Keratinocyte (primary cell): Measurements from ENCODE around the gene DMKN. TPM values are rescaled to one million over a fixed set of nuclear protein-coding genes. Genes with fewer than 3 reads are reported as not detected.

Source experiments
- DNase-seq: peaks from one replicate; pipeline ENCODE4 v3.0.0-alpha.2; 2011; ENCODE audit warnings: low read depth, missing footprints, low spot score
- FAIRE-seq: peaks from 2 replicates; lab custom pipeline; 2011; peaks lifted over from hg19 to GRCh38; lab: Jason Lieb, UNC
- H2AFZ ChIP-seq: 2 replicates; pipeline ENCODE4 v1.6.0; 2012; ENCODE audit warnings: low read length, control low read depth, inconsistent platforms; ENCODE audit not compliant: control insufficient read depth
- H3K27ac ChIP-seq: 2 replicates; pipeline ENCODE4 v1.5.1; 2011; ENCODE audit warnings: low read length; ENCODE audit not compliant: control insufficient read depth, insufficient read depth
- H3K27me3 ChIP-seq: 3 replicates; pipeline ENCODE4 v1.6.0; 2011; ENCODE audit warnings: low read length; ENCODE audit not compliant: control insufficient read depth, insufficient read depth; ENCODE audit errors: extremely low read depth
- H3K36me3 ChIP-seq, 2 experiments: 2 replicates in 1 of 2; 3 replicates in 1 of 2; pipeline ENCODE4 v1.5.1; 2011; ENCODE audit warnings: low read length in 2 of 2, mild to moderate bottlenecking in 1 of 2; ENCODE audit not compliant: control insufficient read depth in 2 of 2, insufficient read depth in 2 of 2; ENCODE audit errors: extremely low read depth in 1 of 2
- H3K4me1 ChIP-seq: 3 replicates; pipeline ENCODE4 v1.5.1; 2011; ENCODE audit warnings: low read length; ENCODE audit not compliant: control insufficient read depth, insufficient read depth; ENCODE audit errors: extremely low read depth
- H3K4me2 ChIP-seq: 3 replicates; pipeline ENCODE4 v1.6.0; 2011; ENCODE audit warnings: low read depth, low read length; ENCODE audit not compliant: control insufficient read depth, insufficient read depth; ENCODE audit errors: extremely low read depth
- H3K4me3 ChIP-seq, 3 experiments: fragments of 200-600 bp in 1 of 3; sonication (generic) in 1 of 3; 2 replicates in 2 of 3; 3 replicates in 1 of 3; pipeline ENCODE4 v1.5.1; 2011 to 2016; ENCODE audit warnings: low read length in 3 of 3, mild to moderate bottlenecking in 3 of 3, control low read depth in 2 of 3, inconsistent platforms in 1 of 3, low read depth in 1 of 3, mixed read lengths in 1 of 3, mixed run types in 1 of 3, moderate library complexity in 1 of 3; ENCODE audit not compliant: control insufficient read depth in 2 of 3, insufficient read depth in 2 of 3; ENCODE audit errors: extremely low read depth in 1 of 3
- H3K79me2 ChIP-seq: 2 replicates; pipeline ENCODE4 v1.6.0; 2012; ENCODE audit warnings: low read length; ENCODE audit not compliant: control insufficient read depth, insufficient read depth
- H3K9ac ChIP-seq: 3 replicates; pipeline ENCODE4 v1.6.0; 2011; ENCODE audit warnings: low read length; ENCODE audit not compliant: control insufficient read depth, insufficient read depth; ENCODE audit errors: extremely low read depth
- H3K9me1 ChIP-seq: 3 replicates; pipeline ENCODE4 v1.6.0; 2011; ENCODE audit warnings: low read length; ENCODE audit not compliant: control insufficient read depth, insufficient read depth; ENCODE audit errors: extremely low read depth
- H3K9me3 ChIP-seq: 2 replicates; pipeline ENCODE4 v1.5.1; 2012; ENCODE audit warnings: low read depth, low read length; ENCODE audit not compliant: control insufficient read depth
- H4K20me1 ChIP-seq: 3 replicates; pipeline ENCODE4 v1.6.0; 2011; ENCODE audit warnings: low read length; ENCODE audit not compliant: control insufficient read depth, insufficient read depth; ENCODE audit errors: extremely low read depth
- EZH2 ChIP-seq: IDR thresholded peaks from one replicate; pipeline ENCODE4 v1.6.1; 2012; ENCODE audit warnings: inconsistent platforms, mild to moderate bottlenecking, low read length, moderate library complexity
- dilution Hi-C: fragments of 300-500 bp; cut with MboI; formaldehyde crosslinking; loops from one replicate; pipeline ENCODE4 v1.7.0; 2020; ENCODE audit warnings: low sequenced_read_pairs; ENCODE audit not compliant: extremely low pct_ligation_motif_present
- polyA plus RNA-seq, 5 experiments: library from polyadenylated mRNA; depleted of rRNA in 3 of 5; stranded (reverse) in 3 of 5; stranded (forward) in 1 of 5; unstranded in 1 of 5; fragments of >200 nt; gene quantifications; 1 replicate in 1 of 5; 2 replicates in 3 of 5; 3 replicates in 1 of 5; pipeline versions ENCODE4 v1.2.1 to v1.2.3, GENCODE V29; 2011 to 2012; ENCODE audit warnings: missing spikeins in 2 of 5, low read depth in 1 of 5, low replicate concordance in 1 of 5
- TF ChIP-seq, protein P1 (sequence below), 3 experiments: IDR thresholded peaks in 1 of 3; conservative IDR thresholded peaks in 1 of 3; optimal IDR thresholded peaks in 1 of 3; 2 replicates in 2 of 3; 3 replicates in 1 of 3; pipeline versions ENCODE3 to v1.5.1; 2011; ENCODE audit warnings: low read length in 3 of 3, mild to moderate bottlenecking in 3 of 3, moderate library complexity in 2 of 3, control low read depth in 1 of 3, inconsistent platforms in 1 of 3; ENCODE audit not compliant: insufficient read depth in 2 of 3; ENCODE audit errors: extremely low read depth in 1 of 3

Gene DMKN
- polyA plus RNA-seq, 1 donor (not counting 4 experiments of a cell fraction or from before 2014, with no cell fraction given) = 235 TPM

DNA sequence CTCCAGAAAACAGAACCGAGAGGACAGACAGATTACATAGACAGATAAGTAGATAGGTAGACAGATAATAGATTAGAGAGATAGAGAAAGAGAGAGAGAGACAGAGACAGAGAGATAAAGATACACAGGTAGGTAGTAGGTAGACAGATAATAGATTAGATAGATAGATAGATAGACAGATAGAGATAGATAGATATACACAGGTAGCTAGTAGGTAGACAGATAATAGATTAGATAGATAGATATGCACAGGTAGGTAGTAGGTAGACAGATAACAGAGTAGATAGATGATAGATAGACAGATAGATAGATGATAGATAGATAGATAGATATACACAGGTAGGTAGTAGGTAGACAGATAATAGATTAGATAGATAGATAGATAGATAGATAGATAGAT, 55.3 kb downstream of the DMKN start:
- H3K27me3 ChIP-seq = no peaks in the 10 kb centered on the region
- dilution Hi-C loops = no loop called here
- H3K27ac ChIP-seq = no peak overlapping the region
- H3K36me3 ChIP-seq = no peaks in the 10 kb centered on the region
- TF ChIP-seq, protein P1, sequence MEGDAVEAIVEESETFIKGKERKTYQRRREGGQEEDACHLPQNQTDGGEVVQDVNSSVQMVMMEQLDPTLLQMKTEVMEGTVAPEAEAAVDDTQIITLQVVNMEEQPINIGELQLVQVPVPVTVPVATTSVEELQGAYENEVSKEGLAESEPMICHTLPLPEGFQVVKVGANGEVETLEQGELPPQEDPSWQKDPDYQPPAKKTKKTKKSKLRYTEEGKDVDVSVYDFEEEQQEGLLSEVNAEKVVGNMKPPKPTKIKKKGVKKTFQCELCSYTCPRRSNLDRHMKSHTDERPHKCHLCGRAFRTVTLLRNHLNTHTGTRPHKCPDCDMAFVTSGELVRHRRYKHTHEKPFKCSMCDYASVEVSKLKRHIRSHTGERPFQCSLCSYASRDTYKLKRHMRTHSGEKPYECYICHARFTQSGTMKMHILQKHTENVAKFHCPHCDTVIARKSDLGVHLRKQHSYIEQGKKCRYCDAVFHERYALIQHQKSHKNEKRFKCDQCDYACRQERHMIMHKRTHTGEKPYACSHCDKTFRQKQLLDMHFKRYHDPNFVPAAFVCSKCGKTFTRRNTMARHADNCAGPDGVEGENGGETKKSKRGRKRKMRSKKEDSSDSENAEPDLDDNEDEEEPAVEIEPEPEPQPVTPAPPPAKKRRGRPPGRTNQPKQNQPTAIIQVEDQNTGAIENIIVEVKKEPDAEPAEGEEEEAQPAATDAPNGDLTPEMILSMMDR (optimal IDR thresholded peaks at IDR 0.05 in 1 of 3, IDR thresholded peaks at IDR 0.05 in 1 of 3, conservative IDR thresholded peaks at IDR 0.05 in 1 of 3; ENCODE audit: extremely low read depth in 1 of 3, insufficient read depth in 2 of 3, low read length in 3 of 3) = no peak
- no peak for TF ChIP-seq EZH2
- H2AFZ ChIP-seq = no peak overlapping the region
- H3K9me3 ChIP-seq = no peaks in the 10 kb centered on the region
- DNase-seq (no peak), FAIRE-seq (no peak)
- no peak overlapping the region for H3K4me3 ChIP-seq
- no peaks in the 10 kb centered on the region for H3K79me2 ChIP-seq
- no peaks in the 10 kb centered on the region for H3K4me1 ChIP-seq
- H3K9me1 ChIP-seq = no peaks in the 10 kb centered on the region
- no peak overlapping the region for H3K9ac ChIP-seq
- no peaks in the 10 kb centered on the region for H4K20me1 ChIP-seq
- H3K4me2 ChIP-seq = no peak overlapping the region

DNA sequence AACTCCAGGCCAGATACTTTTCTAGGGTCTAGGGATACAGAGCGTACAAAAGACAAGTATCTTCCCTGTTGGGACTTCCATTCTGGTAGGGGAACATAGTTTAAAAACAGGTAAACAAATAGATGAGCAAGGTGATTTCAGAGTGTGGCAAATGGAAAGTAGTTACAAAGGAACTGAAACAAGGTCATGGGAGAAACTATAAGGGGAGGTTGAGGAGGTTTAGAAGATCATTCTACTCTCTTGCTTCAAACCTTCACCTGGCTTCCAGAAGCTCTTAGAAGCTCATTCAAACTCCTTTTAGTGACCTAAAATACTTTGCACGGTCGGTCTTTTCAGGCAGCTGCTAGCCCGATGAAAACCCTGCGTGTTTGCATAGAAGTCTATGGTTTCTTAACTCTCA, 56.3 kb downstream of the DMKN start:
- Histone ChIP-seq H3K9me1 (no peaks in the 10 kb centered on the region), H2AFZ (no peak overlapping the region), H3K27me3 (no peaks in the 10 kb centered on the region), H4K20me1 (no peaks in the 10 kb centered on the region), H3K36me3 (no peaks in the 10 kb centered on the region), H3K9ac (no peak overlapping the region), H3K4me1 (no peaks in the 10 kb centered on the region), H3K79me2 (no peaks in the 10 kb centered on the region), H3K4me2 (no peak overlapping the region), H3K27ac (no peak overlapping the region), H3K9me3 (no peaks in the 10 kb centered on the region), H3K4me3 (no peak overlapping the region)
- no peak for FAIRE-seq
- dilution Hi-C loops = no loop called here
- no peak for TF ChIP-seq EZH2
- no peak for DNase-seq

DNA sequence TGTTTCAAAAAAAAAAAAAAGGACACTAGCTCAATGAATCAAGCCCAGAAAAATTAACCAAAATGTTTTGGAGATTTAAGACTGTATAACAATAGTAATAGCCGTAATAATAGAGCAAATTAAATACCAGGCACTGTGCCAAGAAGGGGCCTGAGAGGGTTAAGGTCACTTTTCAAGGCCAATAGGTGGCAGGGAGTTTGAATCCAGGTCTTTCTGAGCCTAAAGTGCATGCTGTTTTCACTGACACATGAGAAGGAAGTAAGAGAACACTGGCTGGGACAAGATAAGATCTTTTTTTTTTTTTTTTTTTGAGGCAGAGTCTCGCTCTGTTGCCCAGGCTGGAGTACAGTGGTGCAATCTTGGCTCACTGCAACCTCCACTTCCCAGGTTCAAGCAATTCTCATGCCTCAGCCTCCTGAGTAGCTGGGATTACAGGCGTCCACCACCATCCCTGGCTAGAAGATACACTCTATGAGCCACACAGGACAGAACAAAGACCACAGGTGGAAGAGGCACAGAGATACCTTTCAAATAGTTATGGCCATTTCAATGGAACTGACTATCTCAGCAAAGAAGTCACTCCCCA, 57.7 kb downstream of the DMKN start:
- Histone ChIP-seq H4K20me1 (no peaks in the 10 kb centered on the region), H3K4me2 (no peak overlapping the region), H3K27me3 (peaks cover 6% of the 10 kb centered on the region), H3K79me2 (no peaks in the 10 kb centered on the region), H3K9me3 (no peaks in the 10 kb centered on the region), H3K4me1 (no peaks in the 10 kb centered on the region), H3K27ac (no peak overlapping the region), H3K4me3 (no peak overlapping the region), H3K36me3 (no peaks in the 10 kb centered on the region), H2AFZ (no peak overlapping the region), H3K9me1 (no peaks in the 10 kb centered on the region), H3K9ac (no peak overlapping the region)
- dilution Hi-C loops = no loop called here
- no peak for DNase-seq
- FAIRE-seq = no peak
- no peak for TF ChIP-seq EZH2
- TF ChIP-seq, protein P1 (optimal IDR thresholded peaks at IDR 0.05 in 1 of 3, IDR thresholded peaks at IDR 0.05 in 1 of 3, conservative IDR thresholded peaks at IDR 0.05 in 1 of 3; ENCODE audit: extremely low read depth in 1 of 3, insufficient read depth in 2 of 3, low read length in 3 of 3) = no peak
